PC-9 (cell line): ENCODE measurements around the gene PRKG1. TPM values are rescaled to one million over a fixed set of nuclear protein-coding genes. Genes with fewer than 3 reads are reported as not detected.
"Not testable (repeated sequence)": the region's sequence is repeated elsewhere in the genome, so short reads cannot be mapped to it uniquely, and the experiment has no call there.

Source experiments
- BruUV-seq: library from RNA; stranded (reverse); fragments of 400-500 nt; replicated peaks from 2 replicates; lab custom pipeline; 2021; lab: Mats Ljungman, UMichigan
- CTCF ChIA-PET: fragments of 300-600 bp; sonication (Branson Sonifier 250); formaldehyde crosslinking; loops from one replicate; lab custom pipeline; 2022; ENCODE audit warnings: antibody characterized with exemption; lab: Charles Lee
- POLR2A ChIA-PET: fragments of 300-600 bp; sonication (Branson Sonifier 250); formaldehyde crosslinking; loops from one replicate; lab custom pipeline; 2022; ENCODE audit warnings: antibody characterized with exemption; ENCODE audit not compliant: unreplicated experiment; lab: Charles Lee
- DNase-seq, 2 experiments: peaks; one replicate each; pipeline versions ENCODE4 v3.0.0 to v3.0.0-alpha.2; 2015 to 2022; ENCODE audit warnings: mixed read lengths in 1 of 2
- H2AFZ ChIP-seq: fragments of 200-600 bp; sonication (generic); 2 replicates; pipeline ENCODE4 v1.8.1; 2017; ENCODE audit warnings: antibody characterized with exemption
- H3F3A ChIP-seq: fragments of 200-600 bp; sonication (generic); 2 replicates; pipeline ENCODE4 v1.8.1; 2017; ENCODE audit warnings: antibody characterized with exemption, mild to moderate bottlenecking, low read depth; ENCODE audit not compliant: insufficient read depth
- H3K27ac ChIP-seq: fragments of 200-600 bp; sonication (generic); 2 replicates; pipeline ENCODE4 v1.6.1; 2016; ENCODE audit warnings: mixed run types
- H3K27me3 ChIP-seq: fragments of 200-600 bp; sonication (generic); 2 replicates; pipeline ENCODE4 v1.6.1; 2016; ENCODE audit warnings: low read depth, mixed run types; ENCODE audit not compliant: insufficient read depth
- H3K36me3 ChIP-seq: fragments of 200-600 bp; sonication (generic); 2 replicates; pipeline ENCODE4 v1.6.1; 2016; ENCODE audit warnings: low read depth, mixed run types
- H3K4me1 ChIP-seq: fragments of 200-600 bp; sonication (generic); replicated peaks from 2 replicates; pipeline ENCODE4 v1.6.1; 2016; ENCODE audit warnings: mixed run types; ENCODE audit not compliant: insufficient read depth
- H3K4me2 ChIP-seq: fragments of 200-600 bp; sonication (generic); 2 replicates; pipeline ENCODE4 v1.6.1; 2017; ENCODE audit warnings: mixed run types
- H3K4me3 ChIP-seq: fragments of 200-600 bp; sonication (generic); 2 replicates; pipeline ENCODE4 v1.6.1; 2016; ENCODE audit warnings: mixed run types
- H3K79me2 ChIP-seq: fragments of 200-600 bp; sonication (generic); 2 replicates; pipeline ENCODE4 v1.6.1; 2017; ENCODE audit warnings: low read depth, mixed run types
- H3K9me2 ChIP-seq: fragments of 200-600 bp; sonication (generic); 2 replicates; pipeline ENCODE4 v1.8.1; 2017; ENCODE audit warnings: mild to moderate bottlenecking; ENCODE audit not compliant: insufficient read depth
- H3K9me3 ChIP-seq: fragments of 200-600 bp; sonication (generic); 2 replicates; pipeline ENCODE4 v1.8.1; 2016; ENCODE audit warnings: low read depth; ENCODE audit not compliant: insufficient read depth
- H4K20me1 ChIP-seq: fragments of 200-600 bp; sonication (generic); 2 replicates; pipeline ENCODE4 v1.8.1; 2017; ENCODE audit not compliant: insufficient read depth
- EZH2 ChIP-seq: fragments of 200-600 bp; sonication (generic); IDR thresholded peaks from 2 replicates; pipeline ENCODE4 v1.8.0; 2017; ENCODE audit warnings: antibody characterized with exemption, low read depth
- intact Hi-C: fragments of 100-400 bp; cut with micrococcal nuclease; formaldehyde crosslinking; loops from one replicate; pipeline ENCODE4 v1.10.0; 2022; ENCODE audit not compliant: unreplicated experiment
- total RNA-seq: library from RNA; stranded (reverse); gene quantifications from 2 replicates; pipeline ENCODE4 v1.2.3, GENCODE V29; 2021
- TF ChIP-seq, protein P1 (sequence below): fragments of 200-600 bp; sonication (generic); conservative IDR thresholded peaks from 2 replicates; pipeline ENCODE4 v1.6.1; 2017; ENCODE audit warnings: mixed run types, antibody characterized with exemption, mild to moderate bottlenecking, moderate library complexity

The PRKG1 gene
- total RNA-seq, 1 experiment from 2014 or later = 0.70 TPM

DNA sequence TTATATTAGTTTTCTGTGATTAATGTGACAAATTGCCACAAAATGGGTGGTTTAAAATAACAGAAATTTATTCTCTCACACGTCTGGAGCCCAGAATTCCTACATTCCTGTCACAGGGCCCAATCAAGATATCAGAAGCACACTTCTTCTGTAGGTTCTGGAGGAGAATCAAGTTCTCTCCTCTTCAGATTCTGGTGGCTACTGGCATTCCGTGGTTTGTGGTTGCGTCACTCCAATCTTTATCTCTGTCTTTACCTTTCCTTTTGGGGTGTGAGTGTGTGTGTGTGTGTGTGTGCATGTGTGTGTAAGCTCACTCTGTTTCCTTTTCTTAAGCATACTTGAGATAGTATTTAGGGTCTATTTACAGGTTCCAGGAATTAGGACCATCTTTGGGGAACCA is 1124.3 kb downstream of the PRKG1 start:
- BruUV-seq = no TSS peak
- POLR2A ChIA-PET = no interaction called here
- intact Hi-C loops = loop anchor here (5.0 kb wide), 1 partner anchor 1046 kb away; no protein-coding TSS in a partner anchor

DNA sequence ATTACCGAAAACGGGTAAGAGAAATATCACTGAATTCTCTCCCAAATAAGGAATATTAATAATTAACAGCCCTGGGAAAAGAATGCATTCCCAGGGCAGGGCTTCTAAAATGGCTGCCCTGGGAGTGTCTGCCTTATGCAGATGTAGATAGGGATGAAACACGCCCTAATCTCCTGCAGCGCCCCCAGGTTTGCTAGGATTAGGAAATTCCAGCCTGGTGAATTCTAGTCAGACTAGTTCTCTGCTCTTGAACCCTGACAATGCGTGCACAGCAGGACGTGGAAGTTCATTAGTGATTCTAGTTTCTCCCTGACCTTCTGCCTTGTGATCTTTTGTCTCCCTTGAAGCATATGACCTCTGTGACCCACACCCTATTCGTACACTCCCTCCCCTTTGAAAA is 1130.6 kb downstream of the PRKG1 start:
- BruUV-seq, POLR2A ChIA-PET: not testable (repeated sequence)

More for the DNA sequence above, 1124.3 kb downstream of the PRKG1 start:
- Histone ChIP-seq H3K4me2 (no peak overlapping the region), H4K20me1 (no peaks in the 10 kb centered on the region), H3F3A (no peaks in the 10 kb centered on the region), H3K36me3 (no peaks in the 10 kb centered on the region), H3K27me3 (no peaks in the 10 kb centered on the region), H3K27ac (no peak overlapping the region), H3K4me1 (no peaks in the 10 kb centered on the region), H2AFZ (no peak overlapping the region), H3K9me3 (no peaks in the 10 kb centered on the region), H3K4me3 (no peak overlapping the region), H3K9me2 (no peaks in the 10 kb centered on the region), H3K79me2 (no peaks in the 10 kb centered on the region)
- CTCF ChIA-PET = no interaction called here
- DNase-seq = no peak
- no peak for TF ChIP-seq EZH2
- TF ChIP-seq, protein P1, sequence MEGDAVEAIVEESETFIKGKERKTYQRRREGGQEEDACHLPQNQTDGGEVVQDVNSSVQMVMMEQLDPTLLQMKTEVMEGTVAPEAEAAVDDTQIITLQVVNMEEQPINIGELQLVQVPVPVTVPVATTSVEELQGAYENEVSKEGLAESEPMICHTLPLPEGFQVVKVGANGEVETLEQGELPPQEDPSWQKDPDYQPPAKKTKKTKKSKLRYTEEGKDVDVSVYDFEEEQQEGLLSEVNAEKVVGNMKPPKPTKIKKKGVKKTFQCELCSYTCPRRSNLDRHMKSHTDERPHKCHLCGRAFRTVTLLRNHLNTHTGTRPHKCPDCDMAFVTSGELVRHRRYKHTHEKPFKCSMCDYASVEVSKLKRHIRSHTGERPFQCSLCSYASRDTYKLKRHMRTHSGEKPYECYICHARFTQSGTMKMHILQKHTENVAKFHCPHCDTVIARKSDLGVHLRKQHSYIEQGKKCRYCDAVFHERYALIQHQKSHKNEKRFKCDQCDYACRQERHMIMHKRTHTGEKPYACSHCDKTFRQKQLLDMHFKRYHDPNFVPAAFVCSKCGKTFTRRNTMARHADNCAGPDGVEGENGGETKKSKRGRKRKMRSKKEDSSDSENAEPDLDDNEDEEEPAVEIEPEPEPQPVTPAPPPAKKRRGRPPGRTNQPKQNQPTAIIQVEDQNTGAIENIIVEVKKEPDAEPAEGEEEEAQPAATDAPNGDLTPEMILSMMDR = no peak

DNA sequence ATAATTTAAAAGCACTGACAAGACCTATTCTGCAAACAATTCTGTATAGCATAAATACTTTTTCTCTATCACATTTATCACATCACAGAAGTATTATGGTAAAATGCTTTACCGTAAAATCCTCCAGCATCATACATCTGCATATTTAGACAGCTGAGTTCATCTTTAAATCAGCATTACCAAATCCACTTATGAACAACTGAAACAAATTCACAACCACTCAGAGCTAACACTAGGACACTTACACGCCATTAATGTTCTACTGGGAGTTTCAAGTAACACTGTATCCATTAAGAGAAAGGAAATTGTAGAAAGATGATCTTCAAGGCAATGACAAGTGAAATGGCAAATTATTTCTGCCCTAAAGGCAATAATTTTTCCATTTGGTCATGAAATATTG is 1134.1 kb downstream of the PRKG1 start:
- Histone ChIP-seq H3K4me1 (no peaks in the 10 kb centered on the region), H3F3A (no peaks in the 10 kb centered on the region), H3K27me3 (no peaks in the 10 kb centered on the region), H2AFZ (no peak overlapping the region), H3K4me3 (no peak overlapping the region), H3K79me2 (no peaks in the 10 kb centered on the region), H3K9me2 (no peaks in the 10 kb centered on the region), H3K4me2 (no peak overlapping the region), H3K9me3 (no peaks in the 10 kb centered on the region), H3K27ac (no peak overlapping the region), H3K36me3 (no peaks in the 10 kb centered on the region), H4K20me1 (no peaks in the 10 kb centered on the region)
- intact Hi-C loops = no loop called here
- TF ChIP-seq EZH2 = no peak
- TF ChIP-seq, protein P1 = no peak
- no TSS peak for BruUV-seq
- no peak for DNase-seq
- ChIA-PET POLR2A (no interaction called here), CTCF (no interaction called here)

More for the DNA sequence above, 1130.6 kb downstream of the PRKG1 start:
- H3K4me1 ChIP-seq, intact Hi-C loops, H3K27ac ChIP-seq, H3K9me3 ChIP-seq, H3K4me2 ChIP-seq, H3K9me2 ChIP-seq, DNase-seq, H2AFZ ChIP-seq, H3K4me3 ChIP-seq, H4K20me1 ChIP-seq, H3K36me3 ChIP-seq, H3K79me2 ChIP-seq, CTCF ChIA-PET, H3K27me3 ChIP-seq, H3F3A ChIP-seq: not testable (repeated sequence)

DNA sequence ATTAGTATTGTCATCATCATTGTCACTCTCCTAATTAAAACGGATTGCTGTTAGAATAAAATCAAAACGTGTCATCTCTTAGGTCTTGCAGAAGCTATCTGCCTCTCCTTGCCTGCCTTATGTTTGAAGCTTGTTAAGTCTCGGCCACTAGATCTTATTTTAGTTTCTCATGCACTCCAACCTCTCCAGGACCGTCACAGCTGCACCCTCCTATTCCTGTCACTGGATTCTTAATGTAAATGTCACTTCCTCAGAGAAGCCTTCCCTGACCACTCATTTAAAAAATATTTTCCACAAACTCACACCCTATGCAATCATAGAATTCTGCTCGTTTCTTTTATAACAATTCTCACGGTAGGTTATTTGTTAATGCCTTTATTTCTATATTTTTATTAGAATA is 1135.9 kb downstream of the PRKG1 start:
- Histone ChIP-seq H3F3A (no peaks in the 10 kb centered on the region), H3K4me2 (no peak overlapping the region), H3K4me1 (no peaks in the 10 kb centered on the region), H3K9me2 (no peaks in the 10 kb centered on the region), H3K4me3 (no peak overlapping the region), H3K36me3 (no peaks in the 10 kb centered on the region), H3K9me3 (no peaks in the 10 kb centered on the region), H4K20me1 (no peaks in the 10 kb centered on the region), H3K27ac (no peak overlapping the region), H3K79me2 (no peaks in the 10 kb centered on the region), H2AFZ (peak overlapping the region; percentile 58; the same call in 1 of the 2 replicates), H3K27me3 (no peaks in the 10 kb centered on the region)
- CTCF ChIA-PET = no interaction called here
- POLR2A ChIA-PET = no interaction called here
- TF ChIP-seq, protein P1 = no peak
- no peak for TF ChIP-seq EZH2
- BruUV-seq = no TSS peak
- DNase-seq = no peak
- intact Hi-C loops = no loop called here
